Keratinocyte (primary cell): ENCODE data around the gene NUP35. TPM values are rescaled to one million over a fixed set of nuclear protein-coding genes. Genes with fewer than 3 reads are reported as not detected.

Source experiments
- DNase-seq: peaks from one replicate; pipeline ENCODE4 v3.0.0-alpha.2; 2011; ENCODE audit warnings: low read depth, missing footprints, low spot score
- FAIRE-seq: peaks from 2 replicates; lab custom pipeline; 2011; peaks lifted over from hg19 to GRCh38; lab: Jason Lieb, UNC
- H2AFZ ChIP-seq: 2 replicates; pipeline ENCODE4 v1.6.0; 2012; ENCODE audit warnings: low read length, control low read depth, inconsistent platforms; ENCODE audit not compliant: control insufficient read depth
- H3K27ac ChIP-seq: 2 replicates; pipeline ENCODE4 v1.5.1; 2011; ENCODE audit warnings: low read length; ENCODE audit not compliant: control insufficient read depth, insufficient read depth
- H3K27me3 ChIP-seq: 3 replicates; pipeline ENCODE4 v1.6.0; 2011; ENCODE audit warnings: low read length; ENCODE audit not compliant: control insufficient read depth, insufficient read depth; ENCODE audit errors: extremely low read depth
- H3K36me3 ChIP-seq, 2 experiments: 2 replicates in 1 of 2; 3 replicates in 1 of 2; pipeline ENCODE4 v1.5.1; 2011; ENCODE audit warnings: low read length in 2 of 2, mild to moderate bottlenecking in 1 of 2; ENCODE audit not compliant: control insufficient read depth in 2 of 2, insufficient read depth in 2 of 2; ENCODE audit errors: extremely low read depth in 1 of 2
- H3K4me1 ChIP-seq: 3 replicates; pipeline ENCODE4 v1.5.1; 2011; ENCODE audit warnings: low read length; ENCODE audit not compliant: control insufficient read depth, insufficient read depth; ENCODE audit errors: extremely low read depth
- H3K4me2 ChIP-seq: 3 replicates; pipeline ENCODE4 v1.6.0; 2011; ENCODE audit warnings: low read depth, low read length; ENCODE audit not compliant: control insufficient read depth, insufficient read depth; ENCODE audit errors: extremely low read depth
- H3K4me3 ChIP-seq, 3 experiments: fragments of 200-600 bp in 1 of 3; sonication (generic) in 1 of 3; 2 replicates in 2 of 3; 3 replicates in 1 of 3; pipeline ENCODE4 v1.5.1; 2011 to 2016; ENCODE audit warnings: low read length in 3 of 3, mild to moderate bottlenecking in 3 of 3, control low read depth in 2 of 3, inconsistent platforms in 1 of 3, low read depth in 1 of 3, mixed read lengths in 1 of 3, mixed run types in 1 of 3, moderate library complexity in 1 of 3; ENCODE audit not compliant: control insufficient read depth in 2 of 3, insufficient read depth in 2 of 3; ENCODE audit errors: extremely low read depth in 1 of 3
- H3K79me2 ChIP-seq: 2 replicates; pipeline ENCODE4 v1.6.0; 2012; ENCODE audit warnings: low read length; ENCODE audit not compliant: control insufficient read depth, insufficient read depth
- H3K9ac ChIP-seq: 3 replicates; pipeline ENCODE4 v1.6.0; 2011; ENCODE audit warnings: low read length; ENCODE audit not compliant: control insufficient read depth, insufficient read depth; ENCODE audit errors: extremely low read depth
- H3K9me1 ChIP-seq: 3 replicates; pipeline ENCODE4 v1.6.0; 2011; ENCODE audit warnings: low read length; ENCODE audit not compliant: control insufficient read depth, insufficient read depth; ENCODE audit errors: extremely low read depth
- H3K9me3 ChIP-seq: 2 replicates; pipeline ENCODE4 v1.5.1; 2012; ENCODE audit warnings: low read depth, low read length; ENCODE audit not compliant: control insufficient read depth
- H4K20me1 ChIP-seq: 3 replicates; pipeline ENCODE4 v1.6.0; 2011; ENCODE audit warnings: low read length; ENCODE audit not compliant: control insufficient read depth, insufficient read depth; ENCODE audit errors: extremely low read depth
- CTCF ChIP-seq, 3 experiments: IDR thresholded peaks in 1 of 3; conservative IDR thresholded peaks in 1 of 3; optimal IDR thresholded peaks in 1 of 3; 2 replicates in 2 of 3; 3 replicates in 1 of 3; pipeline versions ENCODE3 to v1.5.1; 2011; ENCODE audit warnings: low read length in 3 of 3, mild to moderate bottlenecking in 3 of 3, moderate library complexity in 2 of 3, control low read depth in 1 of 3, inconsistent platforms in 1 of 3; ENCODE audit not compliant: insufficient read depth in 2 of 3; ENCODE audit errors: extremely low read depth in 1 of 3
- EZH2 ChIP-seq: IDR thresholded peaks from one replicate; pipeline ENCODE4 v1.6.1; 2012; ENCODE audit warnings: inconsistent platforms, mild to moderate bottlenecking, low read length, moderate library complexity
- dilution Hi-C: fragments of 300-500 bp; cut with MboI; formaldehyde crosslinking; loops from one replicate; pipeline ENCODE4 v1.7.0; 2020; ENCODE audit warnings: low sequenced_read_pairs; ENCODE audit not compliant: extremely low pct_ligation_motif_present
- polyA plus RNA-seq, 5 experiments: library from polyadenylated mRNA; depleted of rRNA in 3 of 5; stranded (reverse) in 3 of 5; stranded (forward) in 1 of 5; unstranded in 1 of 5; fragments of >200 nt; gene quantifications; 1 replicate in 1 of 5; 2 replicates in 3 of 5; 3 replicates in 1 of 5; pipeline versions ENCODE4 v1.2.1 to v1.2.3, GENCODE V29; 2011 to 2012; ENCODE audit warnings: missing spikeins in 2 of 5, low read depth in 1 of 5, low replicate concordance in 1 of 5

The NUP35 gene
- polyA plus RNA-seq, 1 donor (not counting 4 experiments of a cell fraction or from before 2014, with no cell fraction given): 22.6 TPM

GRCh38 chr2:183089192-183089851, 34.9 kb upstream of the NUP35 start:
- Histone ChIP-seq H3K27me3 (no peaks in the 10 kb centered on the region), H4K20me1 (no peaks in the 10 kb centered on the region), H3K4me2 (no peak overlapping the region), H3K27ac (no peak overlapping the region), H3K4me1 (no peaks in the 10 kb centered on the region), H2AFZ (no peak overlapping the region), H3K36me3 (no peaks in the 10 kb centered on the region), H3K9me3 (no peaks in the 10 kb centered on the region), H3K4me3 (no peak overlapping the region), H3K9ac (no peak overlapping the region), H3K79me2 (no peaks in the 10 kb centered on the region), H3K9me1 (no peaks in the 10 kb centered on the region)
- TF ChIP-seq EZH2 (no peak), CTCF (optimal IDR thresholded peaks at IDR 0.05 in 1 of 3, IDR thresholded peaks at IDR 0.05 in 1 of 3, conservative IDR thresholded peaks at IDR 0.05 in 1 of 3; ENCODE audit: extremely low read depth in 1 of 3, insufficient read depth in 2 of 3, low read length in 3 of 3) (no peak)
- DNase-seq (no peak), FAIRE-seq (no peak)
- dilution Hi-C loops: no loop called here

GRCh38 chr2:183091318-183091953, 32.8 kb upstream of the NUP35 start:
- Histone ChIP-seq H3K9me3 (no peaks in the 10 kb centered on the region), H4K20me1 (no peaks in the 10 kb centered on the region), H2AFZ (no peak overlapping the region), H3K4me2 (no peak overlapping the region), H3K4me3 (no peak overlapping the region), H3K27ac (no peak overlapping the region), H3K79me2 (no peaks in the 10 kb centered on the region), H3K4me1 (no peaks in the 10 kb centered on the region), H3K36me3 (no peaks in the 10 kb centered on the region), H3K9me1 (no peaks in the 10 kb centered on the region), H3K27me3 (no peaks in the 10 kb centered on the region), H3K9ac (no peak overlapping the region)
- no peak for DNase-seq
- FAIRE-seq: no peak
- TF ChIP-seq CTCF (optimal IDR thresholded peaks at IDR 0.05 in 1 of 3, IDR thresholded peaks at IDR 0.05 in 1 of 3, conservative IDR thresholded peaks at IDR 0.05 in 1 of 3; ENCODE audit: extremely low read depth in 1 of 3, insufficient read depth in 2 of 3, low read length in 3 of 3) (no peak), EZH2 (no peak)
- dilution Hi-C loops: no loop called here
